GM12878 (cell line): Measurements from ENCODE around the gene IMMT. TPM values are rescaled to one million over a fixed set of nuclear protein-coding genes. Genes with fewer than 3 reads are reported as not detected.

ENCODE experiments used
- ATAC-seq: fragments of 200-7000 bp; cut with Tn5 transposase; 3 replicates; pipeline ENCODE4 v1.9.1; 2020; ENCODE audit warnings: mild to moderate bottlenecking, moderate library complexity
- BruUV-seq: library from RNA; stranded (reverse); fragments of 400-500 nt; replicated peaks from 2 replicates; lab custom pipeline; 2021; lab: Mats Ljungman, UMichigan
- CTCF ChIA-PET: fragments of 300-600 bp; sonication (Branson Sonifier 250); formaldehyde crosslinking; extraction: SDS; loops from one replicate; lab custom pipeline; 2021; ENCODE audit warnings: inconsistent platforms; lab: Yijun Ruan, JAX
- POLR2A ChIA-PET: fragments of 350-600 bp; formaldehyde crosslinking; extraction: SDS; loops from one replicate; lab custom pipeline; 2021; ENCODE audit warnings: inconsistent platforms; lab: Charles Lee
- RAD21 ChIA-PET: fragments of 300-600 bp; sonication (Branson Sonifier 250); formaldehyde crosslinking; loops from one replicate; lab custom pipeline; 2023; ENCODE audit warnings: antibody characterized with exemption; ENCODE audit not compliant: unreplicated experiment; lab: Charles Lee
- SMC1A ChIA-PET: fragments of 300-600 bp; sonication (Branson Sonifier 250); formaldehyde crosslinking; loops from one replicate; lab custom pipeline; 2023; ENCODE audit not compliant: unreplicated experiment, uncharacterized antibody; lab: Charles Lee
- DNase-seq: peaks from one replicate; pipeline ENCODE4 v3.0.0-alpha.2; 2011; ENCODE audit warnings: low read depth, low spot score
- FAIRE-seq: peaks from 3 replicates; lab custom pipeline; 2011; peaks lifted over from hg19 to GRCh38; lab: Jason Lieb, UNC
- H2AFZ ChIP-seq: 2 replicates; pipeline ENCODE4 v1.6.0; 2011; ENCODE audit warnings: low read depth, low read length, control low read depth; ENCODE audit not compliant: control insufficient read depth
- H3K27ac ChIP-seq: 2 replicates; pipeline ENCODE4 v1.5.1; 2011; ENCODE audit warnings: control low read depth; ENCODE audit not compliant: control insufficient read depth, insufficient read depth
- H3K27me3 ChIP-seq, 2 experiments: replicated peaks in 1 of 2; 2 replicates each; pipeline versions ENCODE4 v1.6.0 to v1.6.1; 2011; ENCODE audit warnings: low read length in 1 of 2; ENCODE audit not compliant: control insufficient read depth in 2 of 2, insufficient read depth in 2 of 2
- H3K36me3 ChIP-seq, 2 experiments: 2 replicates each; pipeline ENCODE4 v1.5.1; 2011; ENCODE audit warnings: low read length in 1 of 2; ENCODE audit not compliant: control insufficient read depth in 2 of 2, insufficient read depth in 2 of 2
- H3K4me1 ChIP-seq: 2 replicates; pipeline ENCODE4 v1.6.1; 2011; ENCODE audit warnings: mild to moderate bottlenecking, low read length, moderate library complexity, mixed read lengths; ENCODE audit not compliant: control insufficient read depth, insufficient read depth
- H3K4me2 ChIP-seq: 2 replicates; pipeline ENCODE4 v1.6.0; 2011; ENCODE audit warnings: control low read depth; ENCODE audit not compliant: control insufficient read depth, insufficient read depth
- H3K4me3 ChIP-seq: fragments of 200-600 bp; sonication (generic); 2 replicates; pipeline ENCODE4 v1.5.1; 2016
- H3K79me2 ChIP-seq: 2 replicates; pipeline ENCODE4 v1.6.0; 2011; ENCODE audit warnings: low read length; ENCODE audit not compliant: control insufficient read depth, insufficient read depth
- H3K9ac ChIP-seq: 2 replicates; pipeline ENCODE4 v1.8.0; 2011; ENCODE audit warnings: low read length, control low read depth, mixed read lengths; ENCODE audit not compliant: control insufficient read depth, insufficient read depth
- H3K9me3 ChIP-seq: replicated peaks from 3 replicates; pipeline ENCODE4 v1.5.1; 2011; ENCODE audit warnings: mild to moderate bottlenecking, low read length; ENCODE audit not compliant: control insufficient read depth, insufficient read depth
- H4K20me1 ChIP-seq: 2 replicates; pipeline ENCODE4 v1.6.0; 2011; ENCODE audit not compliant: control insufficient read depth, insufficient read depth
- BCL11A ChIP-seq: IDR thresholded peaks from 2 replicates; pipeline ENCODE4 v1.6.1; 2011; ENCODE audit warnings: low read depth, low read length
- CBFB ChIP-seq: IDR thresholded peaks from 2 replicates; pipeline ENCODE4 v1.6.1; 2016; ENCODE audit warnings: antibody characterized with exemption, low read depth
- CEBPB ChIP-seq, 2 experiments: fragments of 150-350 bp in 1 of 2; IDR thresholded peaks; 2 replicates each; pipeline ENCODE4 v1.6.1; 2012 to 2014; ENCODE audit warnings: low read depth in 2 of 2, low read length in 2 of 2, borderline replicate concordance in 1 of 2, inconsistent platforms in 1 of 2
- E2F8 ChIP-seq: fragments of 450-650 bp; IDR thresholded peaks from 2 replicates; pipeline ENCODE4 v1.6.1; 2018; ENCODE audit warnings: mild to moderate bottlenecking, low read depth, moderate library complexity; ENCODE audit not compliant: partially characterized antibody
- EGR1 ChIP-seq, 2 experiments: IDR thresholded peaks; 1 replicate in 1 of 2; 2 replicates in 1 of 2; pipeline ENCODE4 v1.6.1; 2011 to 2012; ENCODE audit warnings: low read depth in 2 of 2, low read length in 2 of 2, borderline replicate concordance in 1 of 2, mild to moderate bottlenecking in 1 of 2, moderate library complexity in 1 of 2
- HDAC6 ChIP-seq: fragments of 200-600 bp; sonication (generic); IDR thresholded peaks from one replicate; pipeline ENCODE4 v1.8.0; 2017; ENCODE audit warnings: antibody characterized with exemption; ENCODE audit not compliant: unreplicated experiment
- IKZF2 ChIP-seq, 2 experiments: fragments of 450-650 bp; IDR thresholded peaks; 2 replicates each; pipeline ENCODE4 v1.6.1; 2017; ENCODE audit warnings: mild to moderate bottlenecking in 2 of 2, moderate library complexity in 2 of 2
- NFYB ChIP-seq: IDR thresholded peaks from 2 replicates; pipeline ENCODE4 v1.6.1; 2011; ENCODE audit warnings: low read depth, mild to moderate bottlenecking, low read length, improper control_type of control experiment, moderate library complexity; ENCODE audit not compliant: insufficient read depth
- PKNOX1 ChIP-seq: fragments of 450-650 bp; IDR thresholded peaks from 2 replicates; pipeline ENCODE4 v1.6.1; 2016; ENCODE audit warnings: mild to moderate bottlenecking
- RUNX3 ChIP-seq: IDR thresholded peaks from 2 replicates; pipeline ENCODE4 v1.6.1; 2012; ENCODE audit warnings: low read length, inconsistent platforms
- SPI1 ChIP-seq: IDR thresholded peaks from 2 replicates; pipeline ENCODE4 v1.6.1; 2011; ENCODE audit warnings: low read depth, mild to moderate bottlenecking, low read length, moderate library complexity, borderline replicate concordance; ENCODE audit not compliant: insufficient read depth
- TARDBP ChIP-seq: IDR thresholded peaks from 2 replicates; pipeline ENCODE4 v1.6.1; 2016; ENCODE audit warnings: borderline replicate concordance
- TCF7 ChIP-seq: IDR thresholded peaks from 2 replicates; pipeline ENCODE4 v1.6.1; 2014; ENCODE audit warnings: antibody characterized with exemption, borderline replicate concordance
- WGBS: methylation state at CpG from one replicate; pipeline ENCODE4 v1.1.6; 2016; ENCODE audit warnings: low lambda C conversion rate; ENCODE audit not compliant: insufficient replicate concordance, insufficient coverage; ENCODE audit errors: missing lambda C conversion rate; 5-methylcytosine and 5-hydroxymethylcytosine counted together
- in situ Hi-C: fragments of 300-500 bp; cut with MboI; formaldehyde crosslinking; loops from 9 replicates; pipeline ENCODE4 v1.14.3; 2018; ENCODE audit warnings: mixed read lengths
- intact Hi-C: fragments of 100-400 bp; cut with micrococcal nuclease; formaldehyde crosslinking; loops from one replicate; pipeline ENCODE4 v1.14.2; 2022; ENCODE audit not compliant: unreplicated experiment
- polyA plus RNA-seq, 11 experiments: library from polyadenylated mRNA; depleted of rRNA in 4 of 11; unstranded in 6 of 11; stranded (reverse) in 5 of 11; fragments of >200 nt; fragmentation: Nextera tagmentation in 4 of 11; fragmentation: Illumina TruSeq in 1 of 11; extraction: Ambion mirVana in 4 of 11; extraction: Trizol in 1 of 11; gene quantifications; 1 replicate in 1 of 11; 2 replicates in 10 of 11; pipeline versions ENCODE4 v1.2.1 to v1.2.3, GENCODE V29; 2011 to 2016; ENCODE audit warnings: inconsistent platforms in 2 of 11, missing spikeins in 2 of 11, low read depth in 1 of 11
- total RNA-seq, 4 experiments: library from RNA; depleted of rRNA in 3 of 4; stranded (reverse); fragments of >200 nt in 3 of 4; fragmentation: Illumina TruSeq in 1 of 4; extraction: Trizol in 1 of 4; gene quantifications; 2 replicates each; pipeline versions ENCODE4 v1.2.1 to v1.2.3, GENCODE V29; 2013 to 2021

Gene IMMT
- total and polyA plus RNA-seq, 10 of the 15 experiments (the other 5 are each of a cell fraction or from before 2014, with no cell fraction given): 78.4 to 149 (median 98.7) TPM

- intact Hi-C loops: no loop called here
- DNase-seq (no peak), ATAC-seq (peak; percentile 65), FAIRE-seq (no peak)
- H3K27ac ChIP-seq: peak overlapping the region; percentile 78
- H3K9me3 ChIP-seq: no peaks in the 10 kb centered on the region; the same call in 2 of the 3 replicates
- H3K27me3 ChIP-seq: no peaks in the 10 kb centered on the region
- ChIA-PET POLR2A (interaction anchor here (0.6 to 2.1 kb wide), 5 partner anchors 10 to 1224 kb away, joined by 3 to 18 read pairs (median 4); partner anchors contain the start of gene IMMT), CTCF (interaction anchor here (0.9 to 2.5 kb wide), 9 partner anchors 8 to 556 kb away, joined by 3 to 11 read pairs (median 3); partner anchors contain the start of gene IMMT), RAD21 (interaction anchor here (0.8 to 2.4 kb wide), 5 partner anchors 9 to 174 kb away, joined by 3 to 7 read pairs (median 4); no protein-coding TSS in a partner anchor), SMC1A (interaction anchor here (0.9 to 2.1 kb wide), 6 partner anchors 9 to 106 kb away, joined by 3 to 14 read pairs (median 6); partner anchors contain the start of genes IMMT and PTCD3)
- H3K36me3 ChIP-seq: peaks cover 0 to 7% of the 10 kb centered on the region in 2 experiments
- peaks cover 23% of the 10 kb centered on the region for H3K4me1 ChIP-seq
- 0 out of 2 replicates have a peak overlapping the region, but pooled peaks have one; percentile 28 for H3K9ac ChIP-seq
- 0% methylated on average over 1 of the region's 1 CpG for WGBS
- in situ Hi-C loops: no loop called here
- H2AFZ ChIP-seq: peak overlapping the region; percentile 37
- TF ChIP-seq CBFB (no peak), PKNOX1 (0 out of 2 replicates have a peak, but pooled peaks have one; percentile 11), BCL11A (no peak), TCF7 (no peak), EGR1 (IDR thresholded peaks at IDR 0.05; ENCODE audit: borderline replicate concordance in 1 of 2, low read depth in 2 of 2, low read length in 2 of 2) (no peak), IKZF2 (IDR thresholded peaks at IDR 0.05) (peak in 1 of 2 experiments; percentile 18; a peak in 1 of 4 replicates), TARDBP (no peak), RUNX3 (no peak), E2F8 (no peak), CEBPB (IDR thresholded peaks at IDR 0.05; ENCODE audit: borderline replicate concordance in 1 of 2, low read depth in 2 of 2, low read length in 2 of 2) (no peak), HDAC6 (no peak), SPI1 (no peak), NFYB (no peak)
- BruUV-seq: no TSS peak
- H4K20me1 ChIP-seq: no peaks in the 10 kb centered on the region
- peak overlapping the region; percentile 74 for H3K4me2 ChIP-seq
- peak overlapping the region; percentile 8; the same call in 1 of the 2 replicates for H3K4me3 ChIP-seq
- peaks cover 90% of the 10 kb centered on the region for H3K79me2 ChIP-seq
Observed at GRCh38 chr2:86185517-86186212, 9.6 kb downstream of the IMMT start.
